ENCODE data around the gene CDH6. TPM values are rescaled to one million over a fixed set of nuclear protein-coding genes. Genes with fewer than 3 reads are reported as not detected.

The CDH6 gene
- total and polyA plus RNA-seq, 10 of the 15 experiments (the other 5 are each of a cell fraction or from before 2014, with no cell fraction given) = 0.01 TPM; not detected in 9

GRCh38 chr5:31231177-31231838 is 37.8 kb downstream of the CDH6 start (continued):
- TF ChIP-seq TAF1 (IDR thresholded peaks at IDR 0.05; ENCODE audit: borderline replicate concordance, low read depth, low read length) (no peak), BACH1 (IDR thresholded peaks at IDR 0.05; ENCODE audit: borderline replicate concordance) (no peak)

- SMC1A ChIA-PET (ENCODE audit: uncharacterized antibody, unreplicated experiment) = interaction anchor here (0.9 to 2.7 kb wide), 6 partner anchors 14 to 1192 kb away, joined by 3 to 13 read pairs (median 4); no protein-coding TSS in a partner anchor
- DNase-seq (ENCODE audit: low read depth, low spot score) (no peak), ATAC-seq (peak; percentile 95), FAIRE-seq (peak; percentile 7)
- POLR2A ChIA-PET = no interaction called here
- Histone ChIP-seq H3K4me1 (ENCODE audit: control insufficient read depth, insufficient read depth, low read length) (no peaks in the 10 kb centered on the region), H2AFZ (ENCODE audit: control insufficient read depth, low read depth, low read length) (no peak overlapping the region), H3K9ac (ENCODE audit: control insufficient read depth, insufficient read depth, low read length) (no peak overlapping the region), H3K9me3 (replicated peaks; ENCODE audit: control insufficient read depth, insufficient read depth, low read length) (no peaks in the 10 kb centered on the region), H3K4me3 (no peak overlapping the region), H3K4me2 (ENCODE audit: control insufficient read depth, insufficient read depth) (no peak overlapping the region), H3K27me3 (replicated peaks in 1 of 2; ENCODE audit: control insufficient read depth in 2 of 2, insufficient read depth in 2 of 2, low read length in 1 of 2) (no peaks in the 10 kb centered on the region), H3K27ac (ENCODE audit: control insufficient read depth, insufficient read depth) (no peak overlapping the region), H4K20me1 (ENCODE audit: control insufficient read depth, insufficient read depth) (no peaks in the 10 kb centered on the region), H3K79me2 (ENCODE audit: control insufficient read depth, insufficient read depth, low read length) (no peaks in the 10 kb centered on the region), H3K36me3 (ENCODE audit: control insufficient read depth in 2 of 2, insufficient read depth in 2 of 2, low read length in 1 of 2) (no peaks in the 10 kb centered on the region)
- in situ Hi-C loops (cut with MboI) = loop anchor here (25.0 kb wide), 1 partner anchor 1195 kb away; no protein-coding TSS in a partner anchor
- WGBS (ENCODE audit: insufficient coverage, insufficient replicate concordance, low lambda C conversion rate, missing lambda C conversion rate) = 3% methylated on average over 4 of the region's 4 CpGs
- BruUV-seq (replicated peaks) = no TSS peak
- intact Hi-C loops (cut with micrococcal nuclease; ENCODE audit: unreplicated experiment) = loop anchor here (1.0 to 2.0 kb wide), 2 partner anchors 831 to 1192 kb away; no protein-coding TSS in a partner anchor
- RAD21 ChIA-PET (ENCODE audit: unreplicated experiment) = interaction anchor here (0.6 to 2.3 kb wide), 10 partner anchors 15 to 1192 kb away, joined by 3 to 15 read pairs (median 4); no protein-coding TSS in a partner anchor
- TF ChIP-seq YY1 (IDR thresholded peaks at IDR 0.05; ENCODE audit: low read depth, low read length) (no peak), RAD21 (IDR thresholded peaks at IDR 0.05; ENCODE audit: insufficient read depth, low read depth, low read length) (peak; percentile 70), NFIC (IDR thresholded peaks at IDR 0.05; ENCODE audit: low read depth, low read length) (no peak), STAT1 (conservative IDR thresholded peaks at IDR 0.05) (no peak), HCFC1 (IDR thresholded peaks at IDR 0.05; ENCODE audit: low read length) (no peak), BHLHE40 (IDR thresholded peaks at IDR 0.05; ENCODE audit: borderline replicate concordance in 1 of 2, low read depth in 2 of 2, low read length in 1 of 2) (no peak), MXI1 (IDR thresholded peaks at IDR 0.05; ENCODE audit: low read depth, low read length) (no peak), KLF5 (IDR thresholded peaks at IDR 0.05; ENCODE audit: partially characterized antibody) (no peak), SMC3 (IDR thresholded peaks at IDR 0.05; ENCODE audit: borderline replicate concordance, low read length) (peak; percentile 52; the same call in 1 of the 2 replicates)
- TF ChIP-seq, protein P1, sequence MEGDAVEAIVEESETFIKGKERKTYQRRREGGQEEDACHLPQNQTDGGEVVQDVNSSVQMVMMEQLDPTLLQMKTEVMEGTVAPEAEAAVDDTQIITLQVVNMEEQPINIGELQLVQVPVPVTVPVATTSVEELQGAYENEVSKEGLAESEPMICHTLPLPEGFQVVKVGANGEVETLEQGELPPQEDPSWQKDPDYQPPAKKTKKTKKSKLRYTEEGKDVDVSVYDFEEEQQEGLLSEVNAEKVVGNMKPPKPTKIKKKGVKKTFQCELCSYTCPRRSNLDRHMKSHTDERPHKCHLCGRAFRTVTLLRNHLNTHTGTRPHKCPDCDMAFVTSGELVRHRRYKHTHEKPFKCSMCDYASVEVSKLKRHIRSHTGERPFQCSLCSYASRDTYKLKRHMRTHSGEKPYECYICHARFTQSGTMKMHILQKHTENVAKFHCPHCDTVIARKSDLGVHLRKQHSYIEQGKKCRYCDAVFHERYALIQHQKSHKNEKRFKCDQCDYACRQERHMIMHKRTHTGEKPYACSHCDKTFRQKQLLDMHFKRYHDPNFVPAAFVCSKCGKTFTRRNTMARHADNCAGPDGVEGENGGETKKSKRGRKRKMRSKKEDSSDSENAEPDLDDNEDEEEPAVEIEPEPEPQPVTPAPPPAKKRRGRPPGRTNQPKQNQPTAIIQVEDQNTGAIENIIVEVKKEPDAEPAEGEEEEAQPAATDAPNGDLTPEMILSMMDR (IDR thresholded peaks at IDR 0.05 in 2 of 3, conservative IDR thresholded peaks at IDR 0.05 in 1 of 3; ENCODE audit: control insufficient read depth in 2 of 3, extremely low read depth in 1 of 3, insufficient read depth in 1 of 3, low read depth in 3 of 3, low read length in 3 of 3) = peak; percentile 62 to 67 (median 66)
- CTCF ChIA-PET = interaction anchor here (0.6 to 2.7 kb wide), 37 partner anchors 9 to 1209 kb away, joined by 3 to 27 read pairs (median 3); no protein-coding TSS in a partner anchor
These were observed 38.9 kb downstream of the CDH6 start for GRCh38 chr5:31232273-31232888.
